SKM-1 treated with dmso at 0.1 percent for 144 hours (cell line): ENCODE measurements around the gene MYO7B.

Experiments used
- DNase-seq: peaks from one replicate; lab custom pipeline; 2025; ENCODE audit not compliant: unreplicated experiment; lab: John Stamatoyannopoulos, UW

MYO7B gene

DNA sequence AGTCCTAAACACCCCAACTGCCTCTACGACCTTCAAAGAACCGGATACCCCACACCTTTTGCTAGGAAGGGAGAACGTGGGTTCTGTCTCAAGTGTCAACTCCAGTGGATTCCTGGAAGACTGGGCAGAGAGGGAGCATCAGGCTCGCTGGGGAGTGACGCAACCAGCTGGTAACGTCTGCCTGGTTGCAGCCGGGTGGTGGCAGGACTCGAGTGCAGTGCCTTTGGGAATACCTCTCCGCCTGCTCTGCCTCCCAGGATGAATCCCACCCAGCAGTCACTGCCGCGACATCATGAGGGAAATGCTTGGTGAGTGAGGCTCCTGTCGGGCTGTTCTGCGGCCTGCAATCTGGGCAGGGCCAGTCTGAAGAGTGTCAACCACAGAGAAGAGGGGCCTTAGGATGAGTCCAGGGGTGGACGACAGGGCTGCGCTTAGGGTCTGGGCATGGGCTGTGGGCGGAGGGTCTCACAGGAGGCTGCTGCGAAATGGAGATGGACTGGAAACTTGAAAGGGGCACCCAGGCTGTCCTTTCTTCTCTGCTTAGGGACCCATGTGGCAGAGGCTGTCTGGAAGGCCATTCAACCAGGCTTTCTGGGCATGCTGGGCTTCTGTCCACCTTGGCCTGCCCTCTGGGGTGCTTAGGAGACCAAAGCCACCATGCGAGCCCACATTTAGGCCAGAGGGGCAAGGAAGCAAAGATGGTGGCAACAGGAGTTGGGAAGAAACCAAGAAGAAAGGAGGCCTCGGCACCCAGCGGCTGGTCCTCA is 123.3 kb downstream of the MYO7B start:
- no peak for DNase-seq

DNA sequence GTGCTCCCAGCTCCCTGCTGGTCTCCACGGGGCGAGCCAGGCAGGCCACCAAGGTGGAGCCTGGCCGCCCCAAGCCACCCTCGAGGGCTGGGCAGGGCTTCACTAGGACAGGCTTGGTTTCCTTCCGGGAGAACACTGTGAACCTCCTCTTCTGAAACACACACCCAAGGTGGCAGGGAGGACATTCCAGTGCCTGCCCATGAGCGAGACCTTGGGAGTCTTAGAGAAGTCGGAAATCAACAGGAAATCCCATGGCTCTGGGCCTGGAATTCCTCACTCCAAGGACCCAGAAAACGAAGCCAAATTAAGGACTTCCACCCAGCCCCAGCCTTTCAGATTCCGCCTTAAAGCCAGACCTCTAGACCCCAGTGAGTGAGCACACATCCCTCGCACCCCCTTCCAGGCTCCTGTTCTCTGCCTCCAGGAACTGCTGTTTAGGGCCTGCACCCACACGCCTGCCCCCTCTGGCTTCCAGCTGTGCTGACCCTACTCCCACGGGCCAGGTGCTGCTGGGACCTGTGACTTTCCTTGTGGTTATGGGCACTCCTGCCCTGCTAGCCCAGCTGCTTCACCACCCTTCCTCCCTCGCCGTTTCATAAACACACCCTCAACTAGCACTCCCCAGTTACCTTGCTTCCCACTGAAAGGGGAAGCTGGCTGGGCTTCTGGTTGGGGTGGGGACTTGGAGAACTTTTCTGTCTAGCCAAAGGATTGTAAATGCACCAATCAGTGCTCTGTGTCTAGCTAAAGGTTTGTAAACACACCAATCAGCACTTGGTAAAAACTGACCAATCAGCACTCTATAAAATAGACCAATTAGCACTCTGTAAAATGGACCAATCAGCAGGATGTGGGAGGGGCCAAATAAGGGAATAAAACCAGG is 124.2 kb downstream of the MYO7B start:
- DNase-seq: peak; percentile 57

DNA sequence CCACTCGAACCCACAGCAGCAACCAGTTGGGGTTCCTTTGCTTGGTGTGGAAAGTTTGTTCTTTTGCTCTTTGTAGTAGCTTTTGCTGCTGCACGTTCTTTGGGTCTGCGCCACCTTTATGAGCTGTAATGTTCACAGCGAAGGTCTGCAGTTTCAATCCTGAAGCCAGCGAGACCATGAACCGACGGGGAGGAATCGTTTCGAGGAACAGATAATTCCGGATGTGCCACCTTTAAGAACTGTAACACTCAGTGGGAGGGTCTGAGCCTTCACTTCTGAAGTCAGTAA is 124.8 kb downstream of the MYO7B start:
- no peak for DNase-seq

DNA sequence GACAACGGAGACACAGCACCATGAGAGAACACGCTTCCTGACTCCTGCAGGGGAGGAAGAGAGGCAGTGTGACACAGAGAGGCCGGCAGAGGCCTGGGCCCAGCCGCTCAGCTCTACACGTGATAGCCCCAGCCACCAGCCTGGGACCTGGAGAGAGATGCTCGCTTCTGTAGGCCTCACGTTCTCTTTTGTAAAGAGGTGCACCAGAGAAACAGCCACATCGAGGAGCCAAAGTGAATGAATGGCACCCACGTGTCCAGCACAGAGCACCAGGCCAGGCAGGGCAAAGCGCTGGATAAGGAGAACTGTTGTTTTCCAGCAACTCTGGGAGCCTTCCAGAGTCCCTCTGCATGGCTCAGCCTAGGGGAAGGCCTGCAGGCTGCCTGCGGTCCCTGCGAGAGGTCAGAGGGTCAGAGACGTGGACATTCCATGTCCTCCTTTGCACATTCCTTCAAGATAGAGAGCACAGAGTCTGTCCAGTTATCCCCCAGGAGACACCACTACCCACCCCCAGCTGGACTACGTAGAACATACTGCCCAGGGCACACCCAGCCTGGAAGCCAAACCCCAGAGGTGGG is 125.7 kb downstream of the MYO7B start:
- DNase-seq: no peak

DNA sequence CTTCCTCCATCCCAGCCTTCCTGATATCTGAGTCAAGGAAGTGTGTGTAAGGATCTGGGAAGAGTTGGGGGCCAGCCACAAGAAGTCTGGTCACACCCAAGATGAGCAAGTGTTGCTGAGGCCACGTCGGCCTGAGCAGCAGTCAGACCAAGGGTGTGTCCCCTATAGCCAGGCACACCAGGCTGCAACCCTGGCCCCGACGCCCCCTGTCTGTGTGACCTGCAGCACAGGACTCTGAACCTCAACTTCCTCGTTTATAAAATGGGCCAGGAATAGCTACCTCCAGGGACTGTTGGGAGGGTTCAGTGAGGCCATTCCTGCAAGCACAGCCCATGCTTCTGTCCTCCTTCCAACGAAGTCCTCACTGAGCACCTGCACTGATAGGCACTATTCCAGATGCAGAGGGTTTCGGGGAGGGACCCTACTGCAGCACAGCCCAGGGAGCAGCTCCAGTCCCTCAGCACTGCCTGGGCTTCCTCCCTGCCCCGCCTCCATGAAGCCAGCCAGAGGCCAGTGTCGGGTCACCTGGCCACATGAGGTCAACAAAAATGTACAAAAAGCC is 126.5 kb downstream of the MYO7B start:
- DNase-seq: peak; percentile 3

DNA sequence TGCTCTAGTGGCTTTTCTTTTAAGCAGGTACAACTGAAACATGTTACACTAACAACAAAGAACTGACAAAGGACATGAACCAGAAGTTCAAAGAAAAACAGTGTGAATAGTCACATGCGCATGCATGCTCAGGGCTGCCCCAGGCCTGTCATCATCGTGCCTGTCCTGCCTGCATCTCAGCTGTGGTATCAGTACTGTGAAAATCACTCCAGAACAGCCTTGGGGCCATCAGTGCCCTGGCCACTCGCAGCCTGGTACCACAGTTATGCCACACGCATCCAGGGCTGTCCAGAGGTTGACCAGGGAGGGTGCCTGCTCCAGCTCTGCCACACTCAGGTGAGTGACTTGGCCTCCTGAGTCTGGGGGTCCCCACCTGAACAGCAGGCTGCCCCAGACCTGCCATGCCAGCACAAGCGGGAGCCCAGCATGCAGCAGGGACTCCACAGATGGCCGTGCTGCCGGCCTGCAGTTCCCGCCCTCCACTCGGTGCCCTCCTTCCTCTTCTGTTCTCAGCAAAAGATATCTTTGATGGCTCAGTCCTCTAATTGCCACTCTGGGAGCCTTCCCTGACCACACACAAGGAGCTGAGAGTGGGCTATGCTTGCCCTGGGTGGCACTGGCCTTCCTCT is 127.6 kb downstream of the MYO7B start:
- DNase-seq: no peak

DNA sequence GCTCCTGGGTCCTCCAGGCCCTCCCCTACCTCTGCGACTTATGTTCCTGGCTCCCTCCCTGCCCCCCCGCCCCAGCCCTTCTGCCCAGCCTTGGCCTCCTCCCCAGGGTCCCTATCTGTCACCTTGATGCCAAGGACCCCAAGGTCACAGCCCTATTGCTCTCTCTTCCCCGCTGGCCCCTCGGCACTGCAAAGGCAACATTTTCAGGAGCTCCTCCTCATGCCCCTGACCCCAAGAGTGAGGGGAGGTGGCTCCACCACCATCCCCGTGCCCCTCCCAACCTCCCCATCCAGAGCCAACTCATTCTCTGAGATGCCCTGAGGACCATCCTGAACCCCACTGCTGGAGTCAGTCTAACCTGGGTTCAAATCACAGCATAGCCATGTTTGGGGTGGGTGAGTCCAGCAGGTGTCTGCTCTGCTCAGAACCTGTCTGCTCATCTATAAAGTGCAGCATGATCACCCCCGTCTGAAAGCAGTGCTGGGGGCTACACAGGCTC is 128.1 kb downstream of the MYO7B start:
- no peak for DNase-seq

DNA sequence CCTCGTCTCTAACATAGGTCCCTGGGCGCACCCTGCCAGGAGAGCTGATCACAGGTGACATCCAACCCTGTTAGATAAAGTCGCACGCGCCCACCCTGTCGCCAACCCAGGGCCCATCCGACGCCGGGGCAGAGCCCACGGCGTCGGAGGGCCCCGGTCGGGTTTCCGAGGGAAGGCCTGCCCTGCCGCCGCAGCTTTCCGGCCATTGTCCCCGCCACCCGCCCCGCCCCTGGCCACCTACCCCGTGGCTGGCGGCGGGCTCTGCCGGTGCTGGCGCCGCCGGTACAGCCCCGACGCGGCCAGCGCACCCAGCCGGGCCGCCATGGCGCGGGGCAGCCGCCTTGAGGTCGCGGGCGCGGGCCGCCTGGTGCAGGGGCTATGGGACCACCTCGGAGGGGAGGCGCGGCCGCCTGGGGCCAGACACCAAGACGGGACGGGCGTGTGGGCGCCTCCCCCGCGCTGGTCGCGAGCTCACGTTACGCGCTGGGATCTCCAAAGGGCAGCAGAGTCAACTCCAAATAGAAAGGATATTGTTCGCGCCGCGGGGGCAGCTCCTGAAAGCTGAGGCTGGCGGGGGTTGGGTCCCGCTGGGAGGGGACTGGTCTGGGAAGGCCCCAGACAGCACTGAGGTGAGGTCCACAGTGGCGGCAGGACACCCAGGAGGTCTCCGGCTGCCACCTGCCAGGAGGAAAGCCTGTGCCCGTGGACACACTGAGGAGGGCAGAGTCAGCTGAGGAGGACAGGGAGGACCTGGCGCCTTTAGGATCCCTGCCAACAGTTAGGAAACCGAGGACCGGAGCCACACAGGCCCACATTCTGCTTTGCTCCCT is 128.8 kb downstream of the MYO7B start:
- DNase-seq: no peak

DNA sequence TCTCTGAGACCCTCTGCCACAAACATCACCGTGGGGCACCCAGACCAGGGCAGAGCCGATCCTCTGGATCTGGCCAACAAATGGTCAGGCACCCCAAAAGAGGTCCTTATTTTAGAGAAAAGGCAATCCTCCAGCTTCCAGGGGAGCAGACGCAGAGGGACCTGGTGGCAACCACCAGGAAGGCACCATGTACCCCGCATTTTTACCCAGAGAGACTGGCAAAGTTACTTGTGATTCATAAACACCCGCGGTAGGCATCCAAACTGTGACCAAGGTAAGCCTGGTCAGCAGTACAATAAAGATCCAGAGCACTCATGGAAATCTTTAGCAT is 129.4 kb downstream of the MYO7B start:
- no peak for DNase-seq

DNA sequence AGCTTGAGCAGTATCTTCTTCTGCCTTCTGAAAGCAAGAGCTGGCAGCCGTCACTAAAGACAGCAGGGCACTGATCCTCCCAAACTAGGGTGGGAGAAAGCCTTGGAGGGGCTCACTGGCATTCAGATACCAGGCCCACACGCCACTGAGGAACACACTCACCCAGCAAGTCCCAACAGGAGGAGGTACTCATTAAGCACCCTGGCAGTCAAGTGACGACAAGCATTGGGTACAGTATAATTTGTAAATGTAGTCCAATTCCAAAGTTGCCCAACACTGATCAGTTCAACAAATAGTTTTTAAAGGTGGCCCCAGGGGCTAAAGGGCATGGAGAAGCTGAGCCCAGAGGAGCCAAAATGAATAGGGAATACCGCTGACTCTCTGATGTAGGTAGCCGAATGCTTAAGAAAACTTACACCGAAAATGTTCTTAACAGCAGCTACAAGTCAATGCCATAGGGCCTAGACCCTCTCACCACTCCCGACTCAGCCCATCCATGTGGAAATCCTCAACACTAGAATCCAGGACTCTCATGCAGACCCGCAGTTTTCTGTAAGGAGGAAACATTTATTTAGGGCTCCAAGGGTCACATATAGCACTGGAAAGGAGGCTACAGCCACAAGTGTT is 129.9 kb downstream of the MYO7B start:
- no peak for DNase-seq

DNA sequence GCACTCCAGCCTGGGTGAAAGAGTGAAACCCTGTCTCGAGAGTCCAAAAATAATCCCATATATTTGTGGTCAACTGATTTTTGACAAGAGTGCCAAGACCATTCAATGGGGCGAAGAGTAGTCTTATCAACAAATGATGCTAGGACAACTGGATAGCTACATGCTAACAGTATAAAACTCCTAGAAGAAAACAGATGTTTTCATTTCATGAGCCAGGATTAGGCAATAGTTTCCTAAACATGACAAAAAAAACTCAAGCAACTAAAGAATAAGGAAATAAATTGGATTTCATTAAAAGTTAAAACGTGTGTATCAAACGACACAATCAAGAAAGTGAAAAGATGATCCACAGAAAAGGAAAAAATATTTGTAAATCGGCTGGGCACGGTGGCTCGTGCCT is 133.6 kb downstream of the MYO7B start:
- DNase-seq: no peak

DNA sequence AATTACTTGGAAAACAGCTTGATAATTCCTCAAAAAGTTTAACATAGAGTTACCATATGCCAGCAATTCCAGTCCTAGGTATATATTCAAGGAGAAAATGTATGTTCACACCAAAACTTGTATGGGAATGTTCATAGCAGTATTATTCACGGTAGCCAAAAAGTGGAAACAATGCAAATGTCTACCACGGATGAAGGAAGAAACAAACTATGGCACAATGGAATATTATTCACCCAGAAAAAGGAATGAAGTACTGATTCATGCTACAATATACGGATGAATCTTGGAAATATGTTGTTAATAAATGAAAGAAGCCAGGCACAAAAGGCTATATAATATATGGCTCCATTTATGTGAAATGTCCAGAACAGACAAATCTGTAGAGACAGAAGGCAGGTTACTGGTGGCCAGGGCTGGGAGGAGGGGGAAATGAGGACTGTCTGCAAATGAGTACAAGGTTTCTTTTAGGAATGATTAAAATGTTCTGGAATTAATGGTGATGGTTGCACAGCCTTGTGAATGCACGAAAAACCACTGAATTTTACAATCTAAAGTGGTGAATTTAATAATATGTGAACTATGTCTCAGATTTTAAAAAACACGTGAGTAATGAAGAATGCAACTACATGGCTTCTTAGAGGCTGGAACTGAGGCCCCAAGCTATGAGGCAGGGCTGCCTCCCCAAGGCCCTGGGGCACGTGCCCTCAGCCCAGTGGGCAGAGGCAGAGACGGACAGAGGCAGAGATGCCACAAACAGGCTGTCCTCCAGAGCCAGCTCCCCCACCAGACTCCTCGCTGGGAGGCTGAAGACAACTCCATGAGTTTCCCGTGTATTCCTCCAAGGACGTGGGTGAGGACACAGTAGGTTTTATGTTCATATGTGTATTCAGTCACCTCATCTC is 134.8 kb downstream of the MYO7B start:
- DNase-seq: no peak

DNA sequence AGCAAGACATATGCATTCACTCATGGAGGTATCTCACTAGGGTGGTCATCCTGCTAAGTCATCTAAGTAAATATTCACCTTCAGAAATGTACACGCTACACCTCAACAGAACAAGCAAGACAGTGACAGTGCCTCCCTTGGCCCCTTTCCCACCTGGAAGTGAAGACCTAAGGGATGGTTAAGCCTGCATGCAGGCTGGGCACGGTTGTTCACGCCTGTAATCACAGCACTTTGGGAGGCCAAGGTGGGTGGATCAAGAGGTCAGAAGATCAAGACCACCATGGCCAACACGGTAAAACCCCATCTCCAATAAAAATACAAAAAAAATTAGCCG is 135.4 kb downstream of the MYO7B start:
- no peak for DNase-seq

DNA sequence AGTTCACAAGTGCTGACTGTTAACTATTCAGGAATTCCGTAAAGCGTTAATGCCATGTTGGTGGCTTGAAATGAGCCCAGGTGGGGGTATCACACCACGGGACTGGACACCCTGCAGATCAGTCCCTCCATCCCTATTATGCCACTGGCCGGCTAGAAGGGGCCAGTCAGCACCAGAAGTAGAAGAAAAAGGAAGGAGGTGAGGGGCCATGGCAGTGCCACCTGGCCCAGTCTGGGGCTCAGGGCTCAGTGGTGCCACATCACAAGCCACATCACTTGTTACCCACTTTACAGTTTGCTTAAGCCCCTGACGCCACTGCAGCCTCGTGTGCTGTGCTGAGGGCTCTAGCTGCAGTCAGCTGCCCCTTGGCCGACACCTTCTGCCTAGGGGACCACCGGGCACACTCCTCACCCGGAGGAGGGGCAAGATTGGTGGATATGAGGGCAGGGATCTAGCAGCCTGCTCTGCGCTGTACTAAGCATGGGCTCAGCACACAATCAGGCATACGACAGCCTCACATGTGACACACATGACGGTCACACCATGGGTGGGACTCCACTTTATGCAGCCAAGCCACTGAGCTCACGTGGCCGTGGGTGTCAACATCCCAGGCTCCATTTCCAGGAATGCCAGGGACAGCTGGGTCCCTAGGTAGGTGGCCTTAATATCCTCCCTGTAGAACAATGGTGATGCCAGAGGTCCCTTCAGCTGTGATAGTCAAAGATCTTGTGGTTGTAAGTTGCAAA is 136.2 kb downstream of the MYO7B start:
- no peak for DNase-seq

DNA sequence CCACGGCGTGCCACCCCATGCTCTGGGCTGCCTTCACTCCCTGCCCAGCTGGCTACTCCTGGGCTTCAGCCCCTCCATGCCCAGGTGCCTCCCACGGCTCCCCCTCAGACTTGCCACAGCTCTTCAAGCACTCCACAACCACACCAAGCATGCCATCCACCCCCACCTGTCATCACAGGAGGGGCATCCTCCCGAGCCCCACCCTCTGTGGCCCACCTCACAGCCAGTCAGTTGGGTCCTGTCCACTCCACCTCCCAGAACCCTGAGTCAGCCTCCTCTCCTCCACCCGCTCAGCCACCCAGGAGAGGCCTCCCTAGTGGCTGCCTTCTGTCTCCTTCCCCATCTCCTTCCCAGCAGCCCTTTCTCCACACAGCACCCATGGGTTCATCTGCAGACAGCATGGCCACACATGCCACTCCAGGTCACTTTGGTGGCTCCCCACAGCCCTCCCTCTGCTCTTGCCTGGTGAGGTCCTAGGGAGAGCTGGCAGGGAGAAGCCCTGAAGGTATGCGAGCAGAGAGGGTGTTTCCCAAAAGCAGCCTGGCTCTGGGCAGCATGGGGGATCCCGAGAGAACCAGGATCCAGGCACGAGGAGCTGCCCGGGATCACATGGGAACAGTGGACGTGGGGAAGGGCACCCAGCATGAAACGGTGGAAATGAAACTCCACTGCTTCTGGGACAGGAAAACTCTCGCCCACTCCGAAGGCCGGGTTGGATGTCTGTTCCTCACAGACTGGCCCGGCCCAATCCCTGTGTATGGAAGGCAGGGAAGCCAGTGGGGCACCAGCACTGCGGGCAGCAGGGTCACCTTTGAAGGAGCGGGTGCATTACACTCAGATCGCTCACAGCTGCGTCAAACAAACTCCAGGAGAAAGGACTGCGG is 137.1 kb downstream of the MYO7B start:
- no peak for DNase-seq

DNA sequence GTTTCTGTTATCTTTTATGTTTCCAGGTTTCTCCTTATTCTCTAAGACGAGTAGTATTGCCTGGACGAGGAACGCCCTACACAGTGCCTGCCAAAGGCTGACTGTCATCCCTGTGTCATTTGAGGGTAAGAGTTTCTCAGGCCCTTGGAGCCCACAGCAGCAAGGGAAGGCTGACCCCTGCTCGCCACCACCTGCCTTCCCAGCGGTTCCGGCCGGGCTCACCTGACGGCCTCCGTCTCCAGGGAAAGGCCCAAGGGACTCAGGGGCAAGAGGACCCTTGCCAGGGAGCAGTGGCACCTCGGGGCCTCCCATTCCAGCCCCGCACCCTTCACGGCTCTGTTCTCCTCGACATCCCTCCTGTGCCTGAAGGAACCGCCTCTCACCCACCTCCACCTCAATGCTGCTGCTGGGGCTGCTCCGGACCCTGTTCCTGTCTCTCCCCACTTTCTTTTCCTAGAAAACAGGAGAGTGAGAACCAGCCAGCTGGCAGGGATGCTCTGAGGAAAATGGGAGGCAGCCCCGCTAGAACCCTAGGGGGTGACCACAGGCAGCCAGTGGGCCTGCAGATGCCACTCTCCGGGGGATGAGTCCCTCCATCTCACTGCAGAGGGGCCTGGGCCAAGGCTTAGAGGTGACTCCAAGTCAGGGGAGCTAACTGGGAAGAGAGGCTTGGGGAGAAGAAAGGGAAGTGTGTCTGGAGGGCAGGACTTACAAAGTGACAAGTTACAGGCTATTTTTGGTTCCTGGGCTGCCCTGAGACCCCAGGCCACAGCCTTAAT is 138.0 kb downstream of the MYO7B start:
- no peak for DNase-seq
